SK-N-SH (cell line): ENCODE measurements around the gene CFAP58. TPM values are rescaled to one million over a fixed set of nuclear protein-coding genes. Genes with fewer than 3 reads are reported as not detected.

Experiments used
- CTCF ChIA-PET: fragments of 300-600, 350-600 bp; formaldehyde crosslinking; extraction: SDS; loops from one replicate; lab custom pipeline; 2021; lab: Yijun Ruan, JAX
- POLR2A ChIA-PET: fragments of 350-600 bp; sonication (Branson Sonifier 250); formaldehyde crosslinking; extraction: SDS; loops from one replicate; lab custom pipeline; 2020; ENCODE audit warnings: antibody characterized with exemption, inconsistent platforms; lab: Yijun Ruan, JAX
- DNase-seq: peaks from one replicate; pipeline ENCODE4 v3.0.0; 2012
- H2AFZ ChIP-seq: fragments of 200-600 bp; sonication (generic); 2 replicates; pipeline ENCODE4 v1.8.1; 2016; ENCODE audit warnings: antibody characterized with exemption, mild to moderate bottlenecking, low read depth
- H3F3A ChIP-seq: fragments of 200-600 bp; sonication (generic); replicated peaks from 2 replicates; pipeline ENCODE3; 2016; ENCODE audit warnings: antibody characterized with exemption, mild to moderate bottlenecking; ENCODE audit not compliant: insufficient read depth
- H3K27ac ChIP-seq, 2 experiments: fragments of 200-500 bp in 1 of 2; fragments of 200-600 bp in 1 of 2; sonication (Bioruptor generic) in 1 of 2; sonication (generic), shearing (Covaris generic) in 1 of 2; 2 replicates each; pipeline versions ENCODE4 v1.5.1 to v1.6.1; 2014 to 2016; ENCODE audit warnings: low read depth in 2 of 2, inconsistent platforms in 1 of 2, low read length in 1 of 2, mild to moderate bottlenecking in 1 of 2, mixed read lengths in 1 of 2
- H3K27me3 ChIP-seq: fragments of 200-600 bp; sonication (generic), shearing (Covaris generic); 2 replicates; pipeline ENCODE4 v1.6.1; 2016; ENCODE audit warnings: mixed run types; ENCODE audit not compliant: insufficient read depth
- H3K36me3 ChIP-seq, 2 experiments: fragments of 200-500 bp in 1 of 2; fragments of 200-600 bp in 1 of 2; sonication (Bioruptor generic) in 1 of 2; sonication (generic) in 1 of 2; replicated peaks in 1 of 2; 2 replicates each; pipeline versions ENCODE3 to v1.5.1; 2014 to 2016; ENCODE audit warnings: low read length in 1 of 2, mild to moderate bottlenecking in 1 of 2; ENCODE audit not compliant: insufficient read depth in 2 of 2, control insufficient read depth in 1 of 2
- H3K4me1 ChIP-seq, 2 experiments: fragments of 200-500 bp in 1 of 2; fragments of 200-600 bp in 1 of 2; sonication (Bioruptor generic) in 1 of 2; sonication (generic), shearing (Covaris generic) in 1 of 2; 2 replicates each; pipeline versions ENCODE4 v1.5.1 to v1.6.1; 2014 to 2016; ENCODE audit warnings: low read depth in 1 of 2, low read length in 1 of 2, mixed run types in 1 of 2; ENCODE audit not compliant: insufficient read depth in 2 of 2, control insufficient read depth in 1 of 2
- H3K4me2 ChIP-seq: fragments of 200-600 bp; sonication (generic), shearing (Covaris generic); 2 replicates; pipeline ENCODE4 v1.6.1; 2017; ENCODE audit warnings: mixed run types
- H3K4me3 ChIP-seq, 2 experiments: fragments of 200-500 bp in 1 of 2; fragments of 200-600 bp in 1 of 2; sonication (Bioruptor generic) in 1 of 2; sonication (generic), shearing (Covaris generic) in 1 of 2; 2 replicates each; pipeline versions ENCODE4 v1.5.1 to v1.8.1; 2014 to 2016; ENCODE audit warnings: low read depth in 2 of 2, inconsistent platforms in 1 of 2, low read length in 1 of 2, mild to moderate bottlenecking in 1 of 2, mixed read lengths in 1 of 2, moderate library complexity in 1 of 2
- H3K79me2 ChIP-seq: fragments of 200-600 bp; sonication (generic); 2 replicates; pipeline ENCODE4 v1.8.1; 2017; ENCODE audit warnings: mild to moderate bottlenecking; ENCODE audit not compliant: insufficient read depth
- H3K9ac ChIP-seq: fragments of 200-600 bp; sonication (generic); 2 replicates; pipeline ENCODE4 v1.6.1; 2017; ENCODE audit warnings: mixed run types
- H3K9me2 ChIP-seq: fragments of 200-600 bp; sonication (generic); 2 replicates; pipeline ENCODE4 v1.6.1; 2017; ENCODE audit warnings: mixed run types
- H3K9me3 ChIP-seq: fragments of 200-600 bp; sonication (generic); 2 replicates; pipeline ENCODE4 v1.6.1; 2017; ENCODE audit warnings: mixed run types, mild to moderate bottlenecking, moderate library complexity
- H4K20me1 ChIP-seq: fragments of 200-600 bp; sonication (generic); 2 replicates; pipeline ENCODE4 v1.6.1; 2017; ENCODE audit warnings: mild to moderate bottlenecking, mixed run types; ENCODE audit not compliant: insufficient read depth
- CHD2 ChIP-seq: fragments of 150-350 bp; IDR thresholded peaks from 2 replicates; pipeline ENCODE4 v1.6.1; 2018; ENCODE audit warnings: low read length; ENCODE audit not compliant: partially characterized antibody
- EP300 ChIP-seq, 2 experiments: IDR thresholded peaks; 2 replicates each; pipeline versions ENCODE4 v1.4.0 to v1.6.1; 2012; ENCODE audit warnings: borderline replicate concordance in 1 of 2, low read depth in 1 of 2, low read length in 1 of 2
- EZH2phosphoT487 ChIP-seq: fragments of 200-600 bp; sonication (generic); IDR thresholded peaks from 2 replicates; pipeline ENCODE4 v1.6.1; 2017; ENCODE audit warnings: low read depth, mixed run types, mild to moderate bottlenecking, antibody characterized with exemption, moderate library complexity, borderline replicate concordance
- FOXM1 ChIP-seq: IDR thresholded peaks from 2 replicates; pipeline ENCODE4 v1.4.0; 2012; ENCODE audit warnings: low read depth, mild to moderate bottlenecking
- IRF3 ChIP-seq: fragments of 150-350 bp; IDR thresholded peaks from 2 replicates; pipeline ENCODE4 v1.6.1; 2016; ENCODE audit warnings: mild to moderate bottlenecking, low read depth, low read length
- JUND ChIP-seq: IDR thresholded peaks from 2 replicates; pipeline ENCODE4 v1.4.0; 2012
- MAX ChIP-seq: IDR thresholded peaks from 2 replicates; pipeline ENCODE4 v1.4.0; 2012; ENCODE audit warnings: low read depth
- NRF1 ChIP-seq: IDR thresholded peaks from 2 replicates; pipeline ENCODE4 v1.6.1; 2012; ENCODE audit warnings: low read depth, mild to moderate bottlenecking, low read length
- POLR2AphosphoS5 ChIP-seq: IDR thresholded peaks from 2 replicates; pipeline ENCODE4 v1.6.1; 2012; ENCODE audit warnings: low read depth, low read length
- RAD21 ChIP-seq: IDR thresholded peaks from 2 replicates; pipeline ENCODE4 v1.6.1; 2012; ENCODE audit warnings: mild to moderate bottlenecking, low read length
- RCOR1 ChIP-seq: fragments of 150-350 bp; IDR thresholded peaks from 2 replicates; pipeline ENCODE4 v1.6.1; 2017; ENCODE audit warnings: antibody characterized with exemption, low read length
- SIN3A ChIP-seq: IDR thresholded peaks from 2 replicates; pipeline ENCODE4 v1.6.1; 2012; ENCODE audit warnings: low read depth, mild to moderate bottlenecking, low read length, moderate library complexity, borderline replicate concordance
- TCF12 ChIP-seq: IDR thresholded peaks from 2 replicates; pipeline ENCODE4 v1.4.0; 2012
- YY1 ChIP-seq: IDR thresholded peaks from 2 replicates; pipeline ENCODE4 v1.4.0; 2012; ENCODE audit warnings: low read depth, mild to moderate bottlenecking
- WGBS: methylation state at CpG from one replicate; pipeline ENCODE4 v1.1.6; 2017; ENCODE audit warnings: low lambda C conversion rate; 5-methylcytosine and 5-hydroxymethylcytosine counted together
- polyA plus RNA-seq, 3 experiments: library from polyadenylated mRNA; depleted of rRNA; stranded (reverse); fragments of >200 nt; gene quantifications; 2 replicates each; pipeline ENCODE4 v1.2.3, GENCODE V29; 2012
- TF ChIP-seq, protein P1 (sequence below): fragments of 200-600 bp; sonication (generic); IDR thresholded peaks from 2 replicates; pipeline ENCODE4 v1.6.1; 2017; ENCODE audit warnings: antibody characterized with exemption, mild to moderate bottlenecking, moderate library complexity
- TF ChIP-seq, protein P2 (sequence below): fragments of 150-350 bp; IDR thresholded peaks from 2 replicates; pipeline ENCODE4 v1.6.1; 2017; ENCODE audit warnings: antibody characterized with exemption, low read length, low read depth, borderline replicate concordance
- TF ChIP-seq, protein P3 (sequence below): IDR thresholded peaks from 2 replicates; pipeline ENCODE4 v1.4.0; 2012; ENCODE audit warnings: low read depth, borderline replicate concordance
- TF ChIP-seq, protein P4 (sequence below): IDR thresholded peaks from 2 replicates; pipeline ENCODE4 v1.6.1; 2012; ENCODE audit warnings: mild to moderate bottlenecking, low read depth, low read length, moderate library complexity

The CFAP58 gene
- polyA plus RNA-seq, 1 of the 3 experiments (the other 2 are of a cell fraction), result 0.38 TPM

DNA sequence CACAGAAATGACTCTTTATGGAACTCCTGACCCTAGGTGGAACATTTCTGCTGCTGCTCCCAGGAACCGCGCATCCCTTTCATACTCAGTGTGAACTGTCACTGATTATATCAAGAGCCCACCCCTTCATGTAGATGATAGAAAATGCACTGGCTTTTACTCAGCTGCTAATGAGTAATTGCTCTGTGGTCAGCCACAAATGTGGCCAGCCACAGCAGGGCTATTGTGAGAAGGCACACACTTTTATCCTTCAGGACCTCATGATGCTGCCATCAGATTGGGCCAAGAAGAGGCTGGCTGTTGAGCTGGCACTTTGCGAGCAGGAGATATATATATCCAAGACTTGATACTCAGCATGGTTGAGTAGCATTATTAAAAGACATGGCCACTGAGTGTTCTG is 124.7 kb downstream of the CFAP58 start:
- Histone ChIP-seq H3K27ac (no peak overlapping the region), H2AFZ (no peak overlapping the region), H3K9ac (no peak overlapping the region), H3K4me2 (no peak overlapping the region), H3K36me3 (no peaks in the 10 kb centered on the region), H3K79me2 (no peaks in the 10 kb centered on the region), H3K27me3 (no peaks in the 10 kb centered on the region; the same call in 1 of the 2 replicates), H3K4me3 (no peak overlapping the region), H3K4me1 (peaks cover 0 to 5% of the 10 kb centered on the region in 2 experiments; a peak in 1 of 4 replicates), H3K9me3 (no peaks in the 10 kb centered on the region), H4K20me1 (no peaks in the 10 kb centered on the region), H3F3A (no peaks in the 10 kb centered on the region), H3K9me2 (no peaks in the 10 kb centered on the region)
- WGBS, result 93% methylated on average over 3 of the region's 3 CpGs
- CTCF ChIA-PET, result no interaction called here
- POLR2A ChIA-PET, result no interaction called here
- DNase-seq, result no peak
- no peak for TF ChIP-seq POLR2AphosphoS5
- TF ChIP-seq TCF12, result no peak
- TF ChIP-seq SIN3A, result no peak
- TF ChIP-seq NRF1, result no peak
- TF ChIP-seq YY1, result no peak
- TF ChIP-seq, protein P1, sequence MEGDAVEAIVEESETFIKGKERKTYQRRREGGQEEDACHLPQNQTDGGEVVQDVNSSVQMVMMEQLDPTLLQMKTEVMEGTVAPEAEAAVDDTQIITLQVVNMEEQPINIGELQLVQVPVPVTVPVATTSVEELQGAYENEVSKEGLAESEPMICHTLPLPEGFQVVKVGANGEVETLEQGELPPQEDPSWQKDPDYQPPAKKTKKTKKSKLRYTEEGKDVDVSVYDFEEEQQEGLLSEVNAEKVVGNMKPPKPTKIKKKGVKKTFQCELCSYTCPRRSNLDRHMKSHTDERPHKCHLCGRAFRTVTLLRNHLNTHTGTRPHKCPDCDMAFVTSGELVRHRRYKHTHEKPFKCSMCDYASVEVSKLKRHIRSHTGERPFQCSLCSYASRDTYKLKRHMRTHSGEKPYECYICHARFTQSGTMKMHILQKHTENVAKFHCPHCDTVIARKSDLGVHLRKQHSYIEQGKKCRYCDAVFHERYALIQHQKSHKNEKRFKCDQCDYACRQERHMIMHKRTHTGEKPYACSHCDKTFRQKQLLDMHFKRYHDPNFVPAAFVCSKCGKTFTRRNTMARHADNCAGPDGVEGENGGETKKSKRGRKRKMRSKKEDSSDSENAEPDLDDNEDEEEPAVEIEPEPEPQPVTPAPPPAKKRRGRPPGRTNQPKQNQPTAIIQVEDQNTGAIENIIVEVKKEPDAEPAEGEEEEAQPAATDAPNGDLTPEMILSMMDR, result no peak
- TF ChIP-seq, protein P2, sequence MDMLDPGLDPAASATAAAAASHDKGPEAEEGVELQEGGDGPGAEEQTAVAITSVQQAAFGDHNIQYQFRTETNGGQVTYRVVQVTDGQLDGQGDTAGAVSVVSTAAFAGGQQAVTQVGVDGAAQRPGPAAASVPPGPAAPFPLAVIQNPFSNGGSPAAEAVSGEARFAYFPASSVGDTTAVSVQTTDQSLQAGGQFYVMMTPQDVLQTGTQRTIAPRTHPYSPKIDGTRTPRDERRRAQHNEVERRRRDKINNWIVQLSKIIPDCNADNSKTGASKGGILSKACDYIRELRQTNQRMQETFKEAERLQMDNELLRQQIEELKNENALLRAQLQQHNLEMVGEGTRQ, result no peak
- no peak for TF ChIP-seq CHD2
- TF ChIP-seq, protein P3, sequence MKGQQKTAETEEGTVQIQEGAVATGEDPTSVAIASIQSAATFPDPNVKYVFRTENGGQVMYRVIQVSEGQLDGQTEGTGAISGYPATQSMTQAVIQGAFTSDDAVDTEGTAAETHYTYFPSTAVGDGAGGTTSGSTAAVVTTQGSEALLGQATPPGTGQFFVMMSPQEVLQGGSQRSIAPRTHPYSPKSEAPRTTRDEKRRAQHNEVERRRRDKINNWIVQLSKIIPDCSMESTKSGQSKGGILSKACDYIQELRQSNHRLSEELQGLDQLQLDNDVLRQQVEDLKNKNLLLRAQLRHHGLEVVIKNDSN, result no peak
- TF ChIP-seq FOXM1, result no peak
- no peak for TF ChIP-seq EZH2phosphoT487
- TF ChIP-seq RAD21, result no peak
- TF ChIP-seq EP300 (IDR thresholded peaks at IDR 0.05; ENCODE audit: borderline replicate concordance in 1 of 2, low read depth in 1 of 2, low read length in 1 of 2), result no peak
- no peak for TF ChIP-seq MAX
- TF ChIP-seq JUND, result no peak
- no peak for TF ChIP-seq IRF3
- no peak for TF ChIP-seq RCOR1
- TF ChIP-seq, protein P4, sequence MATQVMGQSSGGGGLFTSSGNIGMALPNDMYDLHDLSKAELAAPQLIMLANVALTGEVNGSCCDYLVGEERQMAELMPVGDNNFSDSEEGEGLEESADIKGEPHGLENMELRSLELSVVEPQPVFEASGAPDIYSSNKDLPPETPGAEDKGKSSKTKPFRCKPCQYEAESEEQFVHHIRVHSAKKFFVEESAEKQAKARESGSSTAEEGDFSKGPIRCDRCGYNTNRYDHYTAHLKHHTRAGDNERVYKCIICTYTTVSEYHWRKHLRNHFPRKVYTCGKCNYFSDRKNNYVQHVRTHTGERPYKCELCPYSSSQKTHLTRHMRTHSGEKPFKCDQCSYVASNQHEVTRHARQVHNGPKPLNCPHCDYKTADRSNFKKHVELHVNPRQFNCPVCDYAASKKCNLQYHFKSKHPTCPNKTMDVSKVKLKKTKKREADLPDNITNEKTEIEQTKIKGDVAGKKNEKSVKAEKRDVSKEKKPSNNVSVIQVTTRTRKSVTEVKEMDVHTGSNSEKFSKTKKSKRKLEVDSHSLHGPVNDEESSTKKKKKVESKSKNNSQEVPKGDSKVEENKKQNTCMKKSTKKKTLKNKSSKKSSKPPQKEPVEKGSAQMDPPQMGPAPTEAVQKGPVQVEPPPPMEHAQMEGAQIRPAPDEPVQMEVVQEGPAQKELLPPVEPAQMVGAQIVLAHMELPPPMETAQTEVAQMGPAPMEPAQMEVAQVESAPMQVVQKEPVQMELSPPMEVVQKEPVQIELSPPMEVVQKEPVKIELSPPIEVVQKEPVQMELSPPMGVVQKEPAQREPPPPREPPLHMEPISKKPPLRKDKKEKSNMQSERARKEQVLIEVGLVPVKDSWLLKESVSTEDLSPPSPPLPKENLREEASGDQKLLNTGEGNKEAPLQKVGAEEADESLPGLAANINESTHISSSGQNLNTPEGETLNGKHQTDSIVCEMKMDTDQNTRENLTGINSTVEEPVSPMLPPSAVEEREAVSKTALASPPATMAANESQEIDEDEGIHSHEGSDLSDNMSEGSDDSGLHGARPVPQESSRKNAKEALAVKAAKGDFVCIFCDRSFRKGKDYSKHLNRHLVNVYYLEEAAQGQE, result no peak
